Pancreas (tissue), 10 donors: ENCODE results near the gene TOP2B. TPM values are rescaled to one million over a fixed set of nuclear protein-coding genes. Genes with fewer than 3 reads are reported as not detected.
A peak's percentile ranks its signal among the peaks of the same experiment; 100 is the strongest.

Experiments used
- ATAC-seq, 4 donors: fragments of 200-7000 bp; cut with Tn5 transposase; one replicate each; pipeline versions ENCODE4 v1.8.0 to v1.9.1; 2020; ENCODE audit warnings: mild to moderate bottlenecking in 4 of 4, moderate library complexity in 4 of 4
- DNase-seq, 6 donors: peaks; one replicate each; pipeline ENCODE4 v3.0.0-alpha.2; 2020
- FAIRE-seq: peaks from 2 replicates; lab custom pipeline; 2012; peaks lifted over from hg19 to GRCh38; lab: Jason Lieb, UNC
- H3K27ac ChIP-seq, 4 donors: fragments of 200-600 bp; sonication (generic); 1 replicate in 3 of 4; 2 replicates in 1 of 4; pipeline versions ENCODE4 v1.5.0 to v1.8.0; 2020
- H3K27me3 ChIP-seq, 4 donors: fragments of 200-600 bp; one replicate each; pipeline ENCODE4 v1.8.0; 2021
- H3K36me3 ChIP-seq, 3 donors: fragments of 200-600 bp; sonication (generic) in 1 of 3; one replicate each; pipeline versions ENCODE4 v1.5.0 to v1.8.0; 2020 to 2021
- H3K4me1 ChIP-seq, 3 donors: fragments of 200-600 bp; one replicate each; pipeline ENCODE4 v1.8.0; 2021
- H3K4me3 ChIP-seq, 4 donors: fragments of 200-600 bp; sonication (generic) in 2 of 4; one replicate each; pipeline versions ENCODE4 v1.5.0 to v1.8.0; 2020 to 2021
- H3K9me3 ChIP-seq, 4 donors: fragments of 200-600 bp; one replicate each; pipeline ENCODE4 v1.8.0; 2021
- CTCF ChIP-seq, 4 donors: fragments of 200-600 bp; sonication (generic) in 3 of 4; IDR thresholded peaks; one replicate each; pipeline versions ENCODE4 v1.5.0 to v1.8.0; 2021; ENCODE audit warnings: antibody characterized with exemption in 4 of 4
- WGBS, 2 donors: extraction: QIAGEN DNeasy Blood & Tissue Kit; methylation state at CpG; one replicate each; pipeline ENCODE4 v1.1.7; 2013; 5-methylcytosine and 5-hydroxymethylcytosine counted together
- intact Hi-C, 3 donors: fragments of 100-400 bp; cut with DNase I; formaldehyde crosslinking; loops; one replicate each; pipeline versions ENCODE4 v1.11.1 to v1.14.2; 2022
- polyA plus RNA-seq, 2 donors: library from polyadenylated mRNA; stranded (reverse); fragments of 200-250 nt; gene quantifications; one replicate each; pipeline ENCODE4 v1.2.3, GENCODE V29; 2013
- total RNA-seq, 6 donors: library from RNA; stranded (reverse); fragmentation: NEBNext Ultra II Directional in 4 of 6; extraction: Animal tissue kit (Norgen Biotek cat#: 25700) in 4 of 6; gene quantifications; one replicate each; pipeline versions ENCODE4 v1.2.1 to v1.2.4, GENCODE V29; 2021 to 2023
- donor health status: healthy with polysubstance abuse.
- donor health status: DM: no; HTN: no; CAD: no; lungs with moderate emphysema.
- donor health status: DM: no; HTN: no; CAD: no.
- donor health status: control.
- donor health status: control.
- donor health status: Bipolar disorder and iron deficiency.
- donor health status: DM: yes; HTN: yes; CAD: no.
- donor health status: DM: no; HTN: no; CAD: no.
- donor health status: DM: no; HTN: no; CAD: no.
- donor health status: DM: yes; HTN: yes; CAD: no.

Gene TOP2B
- total and polyA plus RNA-seq, 8 donors: 17.7 to 67.7 (median 40.2) TPM

- DNase-seq: no peak
These were observed 61.0 kb downstream of the TOP2B start for GRCh38 chr3:25603703-25604102.

GRCh38 chr3:25597535-25598101 lies 67.1 kb downstream of the TOP2B start:
- DNase-seq (no peak), ATAC-seq (no peak), FAIRE-seq (no peak)
- 75 to 78% methylated on average over 1 of the region's 1 CpG for WGBS, 2 donors
- Histone ChIP-seq H3K4me3 (no peak overlapping the region), H3K4me1 (peaks cover 0 to 11% (median 0%) of the 10 kb centered on the region in 3 donors), H3K36me3 (peaks cover 0 to 17% (median 7%) of the 10 kb centered on the region in 3 donors), H3K9me3 (no peaks in the 10 kb centered on the region), H3K27me3 (no peaks in the 10 kb centered on the region), H3K27ac (no peak overlapping the region)
- intact Hi-C loops: no loop called here
- TF ChIP-seq CTCF (IDR thresholded peaks at IDR 0.05): no peak

More at GRCh38 chr3:25603703-25604102, 61.0 kb downstream of the TOP2B start:
- intact Hi-C loops: no loop called here
- H3K4me3 ChIP-seq: no peak overlapping the region
- peaks cover 0 to 27% (median 10%) of the 10 kb centered on the region in 3 donors for H3K36me3 ChIP-seq
- ATAC-seq: peak in 3 of 4 donors; percentile 57 to 84 (median 77)
- WGBS, 2 donors: 72 to 83% methylated on average over 1 of the region's 1 CpG
- no peaks in the 10 kb centered on the region for H3K27me3 ChIP-seq
- H3K9me3 ChIP-seq: no peaks in the 10 kb centered on the region
- TF ChIP-seq CTCF (IDR thresholded peaks at IDR 0.05): no peak
- no peak overlapping the region for H3K27ac ChIP-seq
- FAIRE-seq: no peak
- no peaks in the 10 kb centered on the region for H3K4me1 ChIP-seq

GRCh38 chr3:25594007-25594502 lies 70.7 kb downstream of the TOP2B start:
- no peak for DNase-seq
- peaks cover 0 to 12% (median 0%) of the 10 kb centered on the region in 3 donors for H3K4me1 ChIP-seq
- H3K36me3 ChIP-seq: peaks cover 0 to 14% (median 3%) of the 10 kb centered on the region in 3 donors
- 0 to 2% methylated on average over 1 of the region's 1 CpG for WGBS, 2 donors
- H3K9me3 ChIP-seq: no peaks in the 10 kb centered on the region
- H3K4me3 ChIP-seq: no peak overlapping the region
- peak; percentile 58 to 68 (median 65) for ATAC-seq
- TF ChIP-seq CTCF (IDR thresholded peaks at IDR 0.05): peak; percentile 34 to 73 (median 64)
- intact Hi-C loops: no loop called here
- H3K27me3 ChIP-seq: no peaks in the 10 kb centered on the region
- H3K27ac ChIP-seq: no peak overlapping the region
- peak; percentile 72 for FAIRE-seq

- DNase-seq (no peak), FAIRE-seq (no peak), ATAC-seq (no peak)
- H3K27me3 ChIP-seq: no peaks in the 10 kb centered on the region
- peaks cover 0 to 12% (median 0%) of the 10 kb centered on the region in 3 donors for H3K4me1 ChIP-seq
- H3K4me3 ChIP-seq: no peak overlapping the region
- peaks cover 0 to 9% (median 2%) of the 10 kb centered on the region in 3 donors for H3K36me3 ChIP-seq
- no peak for TF ChIP-seq CTCF (IDR thresholded peaks at IDR 0.05)
- H3K9me3 ChIP-seq: no peaks in the 10 kb centered on the region
- no peak overlapping the region for H3K27ac ChIP-seq
- intact Hi-C loops: no loop called here
These were observed 71.7 kb downstream of the TOP2B start for GRCh38 chr3:25593001-25593400.

- ATAC-seq: peak in 3 of 4 donors; percentile 50 to 63 (median 55)
- no peak for FAIRE-seq
These were observed 72.2 kb downstream of the TOP2B start for GRCh38 chr3:25592510-25592968.

More at GRCh38 chr3:25592510-25592968, 72.2 kb downstream of the TOP2B start:
- no peak overlapping the region for H3K27ac ChIP-seq
- 27 to 29% methylated on average over 3 of the region's 3 CpGs for WGBS, 2 donors
- DNase-seq: peak in 1 of 6 donors; percentile 7
- H3K36me3 ChIP-seq: peaks cover 0 to 4% (median 0%) of the 10 kb centered on the region in 3 donors
- no peak for TF ChIP-seq CTCF (IDR thresholded peaks at IDR 0.05)
- no peaks in the 10 kb centered on the region for H3K9me3 ChIP-seq
- H3K4me1 ChIP-seq: peaks cover 0 to 12% (median 0%) of the 10 kb centered on the region in 3 donors
- intact Hi-C loops: no loop called here
- no peak overlapping the region for H3K4me3 ChIP-seq
- H3K27me3 ChIP-seq: no peaks in the 10 kb centered on the region
